GM12875 (cell line): ENCODE data around the gene SEC23A.
A peak's percentile ranks its signal among the peaks of the same experiment; 100 is the strongest.

Experiments used
- H3K4me3 ChIP-seq: one replicate; pipeline ENCODE4 v1.5.1; 2011; ENCODE audit warnings: low read depth, low read length, control low read depth
- TF ChIP-seq, protein P1 (sequence below): IDR thresholded peaks from 2 replicates; pipeline ENCODE4 v1.5.1; 2011; ENCODE audit warnings: low read depth, mild to moderate bottlenecking, control low read depth, inconsistent platforms, low read length, moderate library complexity, borderline replicate concordance; ENCODE audit not compliant: insufficient read depth

SEC23A gene

GRCh38 chr14:39114073-39114838 is 11.2 kb upstream of the SEC23A start, which contains the start of gene GEMIN2:
TSS of gene GEMIN2 (plus strand) at chr14:39114323. CDS start at chr14:39114339, 16 bp downstream.
- TF ChIP-seq, protein P1, sequence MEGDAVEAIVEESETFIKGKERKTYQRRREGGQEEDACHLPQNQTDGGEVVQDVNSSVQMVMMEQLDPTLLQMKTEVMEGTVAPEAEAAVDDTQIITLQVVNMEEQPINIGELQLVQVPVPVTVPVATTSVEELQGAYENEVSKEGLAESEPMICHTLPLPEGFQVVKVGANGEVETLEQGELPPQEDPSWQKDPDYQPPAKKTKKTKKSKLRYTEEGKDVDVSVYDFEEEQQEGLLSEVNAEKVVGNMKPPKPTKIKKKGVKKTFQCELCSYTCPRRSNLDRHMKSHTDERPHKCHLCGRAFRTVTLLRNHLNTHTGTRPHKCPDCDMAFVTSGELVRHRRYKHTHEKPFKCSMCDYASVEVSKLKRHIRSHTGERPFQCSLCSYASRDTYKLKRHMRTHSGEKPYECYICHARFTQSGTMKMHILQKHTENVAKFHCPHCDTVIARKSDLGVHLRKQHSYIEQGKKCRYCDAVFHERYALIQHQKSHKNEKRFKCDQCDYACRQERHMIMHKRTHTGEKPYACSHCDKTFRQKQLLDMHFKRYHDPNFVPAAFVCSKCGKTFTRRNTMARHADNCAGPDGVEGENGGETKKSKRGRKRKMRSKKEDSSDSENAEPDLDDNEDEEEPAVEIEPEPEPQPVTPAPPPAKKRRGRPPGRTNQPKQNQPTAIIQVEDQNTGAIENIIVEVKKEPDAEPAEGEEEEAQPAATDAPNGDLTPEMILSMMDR: no peak
- H3K4me3 ChIP-seq: peak within 1 kb of the TSS; percentile 55

- TF ChIP-seq, protein P1: no peak
- H3K4me3 ChIP-seq: no peak overlapping the region
These were observed 10.6 kb upstream of the SEC23A start for GRCh38 chr14:39113685-39114072.

GRCh38 chr14:39109893-39110715 is 7.1 kb upstream of the SEC23A start:
- no peak overlapping the region for H3K4me3 ChIP-seq
- TF ChIP-seq, protein P1: no peak

DNA sequence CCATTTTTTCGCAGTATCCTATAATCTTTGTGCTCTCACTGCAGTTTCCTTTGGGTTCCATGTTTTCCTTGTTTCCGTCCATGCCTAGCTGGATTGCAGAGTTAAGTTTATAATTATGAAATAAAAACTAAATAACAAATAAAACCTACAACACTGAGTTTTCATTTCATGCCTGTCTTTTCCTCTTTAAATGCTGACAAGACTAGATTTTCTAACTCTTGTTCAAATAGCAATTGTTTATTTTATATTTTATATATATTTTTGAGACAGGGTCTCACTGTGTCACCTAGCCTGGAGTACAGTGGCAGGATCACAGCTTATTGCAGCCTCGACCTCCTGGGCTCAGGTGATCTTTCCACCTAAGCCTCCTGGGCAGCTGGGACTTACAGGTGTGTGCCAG is 5.8 kb upstream of the SEC23A start:
- TF ChIP-seq, protein P1: no peak

GRCh38 chr14:39107591-39107996 is 4.6 kb upstream of the SEC23A start:
- TF ChIP-seq, protein P1: no peak; the same call in 1 of the 2 replicates
- no peak overlapping the region for H3K4me3 ChIP-seq

More for the DNA sequence above, 5.8 kb upstream of the SEC23A start:
- no peak overlapping the region for H3K4me3 ChIP-seq

- peak overlapping the region; percentile 61 for H3K4me3 ChIP-seq
These were observed 1.2 kb upstream of the SEC23A start for GRCh38 chr14:39104078-39104801.
